Fibroblast of skin of left quadriceps (primary cell): ENCODE data around the gene AP3B1.

Source experiments
- DNase-seq, 2 experiments: peaks; one replicate each; pipeline ENCODE4 v3.0.0-alpha.2; 2013; ENCODE audit warnings: low read depth in 2 of 2

Gene AP3B1, protein sequence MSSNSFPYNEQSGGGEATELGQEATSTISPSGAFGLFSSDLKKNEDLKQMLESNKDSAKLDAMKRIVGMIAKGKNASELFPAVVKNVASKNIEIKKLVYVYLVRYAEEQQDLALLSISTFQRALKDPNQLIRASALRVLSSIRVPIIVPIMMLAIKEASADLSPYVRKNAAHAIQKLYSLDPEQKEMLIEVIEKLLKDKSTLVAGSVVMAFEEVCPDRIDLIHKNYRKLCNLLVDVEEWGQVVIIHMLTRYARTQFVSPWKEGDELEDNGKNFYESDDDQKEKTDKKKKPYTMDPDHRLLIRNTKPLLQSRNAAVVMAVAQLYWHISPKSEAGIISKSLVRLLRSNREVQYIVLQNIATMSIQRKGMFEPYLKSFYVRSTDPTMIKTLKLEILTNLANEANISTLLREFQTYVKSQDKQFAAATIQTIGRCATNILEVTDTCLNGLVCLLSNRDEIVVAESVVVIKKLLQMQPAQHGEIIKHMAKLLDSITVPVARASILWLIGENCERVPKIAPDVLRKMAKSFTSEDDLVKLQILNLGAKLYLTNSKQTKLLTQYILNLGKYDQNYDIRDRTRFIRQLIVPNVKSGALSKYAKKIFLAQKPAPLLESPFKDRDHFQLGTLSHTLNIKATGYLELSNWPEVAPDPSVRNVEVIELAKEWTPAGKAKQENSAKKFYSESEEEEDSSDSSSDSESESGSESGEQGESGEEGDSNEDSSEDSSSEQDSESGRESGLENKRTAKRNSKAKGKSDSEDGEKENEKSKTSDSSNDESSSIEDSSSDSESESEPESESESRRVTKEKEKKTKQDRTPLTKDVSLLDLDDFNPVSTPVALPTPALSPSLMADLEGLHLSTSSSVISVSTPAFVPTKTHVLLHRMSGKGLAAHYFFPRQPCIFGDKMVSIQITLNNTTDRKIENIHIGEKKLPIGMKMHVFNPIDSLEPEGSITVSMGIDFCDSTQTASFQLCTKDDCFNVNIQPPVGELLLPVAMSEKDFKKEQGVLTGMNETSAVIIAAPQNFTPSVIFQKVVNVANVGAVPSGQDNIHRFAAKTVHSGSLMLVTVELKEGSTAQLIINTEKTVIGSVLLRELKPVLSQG

DNA sequence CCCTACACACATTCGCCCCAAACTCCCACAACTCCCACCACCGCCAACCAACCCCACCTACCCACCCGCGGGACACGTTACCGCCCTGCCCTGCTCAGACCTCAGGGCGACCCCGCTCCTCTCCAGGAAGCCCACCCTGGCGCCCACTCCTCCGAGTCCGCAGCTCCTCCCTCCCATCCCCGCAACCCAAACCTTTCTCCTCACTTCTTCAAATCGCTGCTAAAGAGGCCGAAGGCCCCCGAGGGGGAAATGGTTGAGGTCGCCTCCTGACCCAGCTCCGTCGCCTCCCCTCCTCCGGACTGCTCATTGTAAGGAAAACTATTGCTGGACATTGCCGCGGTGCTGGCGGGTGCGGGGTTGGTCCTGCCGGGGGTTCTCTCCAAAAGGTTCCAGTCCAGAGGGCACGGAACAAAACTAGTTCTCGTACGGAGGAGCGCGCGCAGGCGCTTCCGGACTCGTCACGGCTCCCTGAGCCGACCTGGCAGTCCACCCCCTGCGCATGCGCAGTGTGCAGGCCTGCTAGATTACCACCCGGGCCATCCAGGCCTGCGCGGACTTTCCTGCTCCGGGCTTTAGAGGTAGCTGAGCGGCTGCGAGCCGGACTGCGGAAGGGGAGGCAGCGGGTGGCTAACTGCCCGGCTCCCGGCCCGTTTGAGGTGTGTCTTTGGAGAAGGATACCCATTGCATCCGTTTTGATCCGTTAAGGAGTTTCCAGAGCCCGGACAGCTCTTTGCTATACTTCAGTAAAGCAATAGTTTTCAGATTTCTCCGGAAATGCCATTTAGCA is at the start of gene AP3B1:
Gene AP3B1, minus strand, starts transcription at position 451 of the 787 bp plus-strand sequence. Its CDS starts 119 bp downstream, at position 332.
- peak; percentile 97 to 98 for DNase-seq

DNA sequence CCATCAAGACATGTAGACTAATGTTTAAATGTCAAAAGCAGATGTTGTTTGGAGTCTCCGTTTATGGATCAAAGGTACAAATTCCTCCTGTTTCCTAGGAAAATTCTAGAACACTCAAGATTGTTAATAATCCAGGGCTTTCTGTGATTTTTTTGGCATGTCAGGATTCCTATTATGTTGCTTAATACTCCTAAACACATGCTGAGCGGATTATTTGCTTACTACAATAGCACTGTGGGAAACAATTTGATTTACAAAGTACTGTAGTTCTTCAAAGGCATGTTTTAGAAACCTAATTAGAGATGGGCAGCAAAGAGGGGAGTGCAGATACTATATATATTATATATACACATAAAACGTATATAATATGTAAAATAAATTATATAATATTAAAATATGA is 46.9 kb upstream of the AP3B1 start:
- no peak for DNase-seq

DNA sequence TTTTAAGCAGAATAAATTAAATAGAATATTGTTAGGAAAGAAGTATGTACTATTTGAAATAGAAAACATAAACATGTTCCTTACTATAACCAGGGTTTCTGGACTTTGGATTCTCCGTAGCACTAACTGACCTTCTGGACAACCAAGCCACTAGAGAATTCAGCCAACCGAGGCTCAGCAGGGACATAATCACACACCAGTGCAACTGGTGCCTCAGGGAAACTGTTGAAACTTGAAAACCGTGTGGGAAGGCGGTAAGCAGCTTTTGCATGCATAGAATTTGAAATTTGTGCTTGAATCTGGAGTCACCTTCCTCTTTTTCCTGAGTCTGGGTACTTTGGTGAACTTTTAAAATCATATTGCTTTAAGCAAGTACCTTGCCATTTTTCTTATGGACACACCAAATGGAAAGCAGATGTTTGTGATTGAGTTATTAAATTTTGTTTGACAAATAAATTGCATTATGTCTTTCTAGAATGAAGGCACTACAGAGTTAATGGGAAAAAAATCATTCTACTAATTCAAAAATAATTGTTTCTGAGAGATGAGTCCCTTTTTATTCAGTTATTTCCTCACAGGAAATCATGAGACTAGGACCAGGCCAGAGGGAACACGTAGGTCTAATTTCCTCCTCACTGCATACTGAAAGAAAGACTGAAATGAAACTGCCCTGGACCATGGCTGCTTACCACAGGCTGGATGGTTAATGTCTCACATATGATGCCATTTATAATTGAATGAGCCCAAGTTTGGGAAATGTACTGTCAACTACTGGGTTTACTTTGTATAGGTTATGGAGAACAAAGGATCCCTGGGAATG is 45.3 kb upstream of the AP3B1 start:
- DNase-seq, result no peak

DNA sequence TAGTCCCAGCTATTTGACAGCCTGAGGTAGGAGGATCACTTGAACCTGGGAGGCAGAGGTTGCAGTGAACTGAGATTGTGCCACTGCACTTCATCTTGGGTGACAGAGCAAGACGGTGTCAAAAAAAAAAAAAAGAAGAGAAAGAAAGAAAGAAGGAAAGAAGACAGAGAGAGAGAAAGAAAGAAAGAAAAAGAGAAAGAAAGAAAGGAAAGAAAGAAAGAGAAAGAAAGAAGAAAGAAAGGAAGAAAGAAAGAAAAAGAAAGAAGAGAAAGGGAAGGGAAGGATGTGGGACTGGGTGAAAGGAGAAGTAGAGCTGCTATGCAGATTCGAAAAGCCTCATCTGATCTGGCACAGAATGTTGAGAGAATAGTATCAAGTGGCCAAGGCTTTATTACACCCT is 42.2 kb upstream of the AP3B1 start:
- DNase-seq, result no peak

DNA sequence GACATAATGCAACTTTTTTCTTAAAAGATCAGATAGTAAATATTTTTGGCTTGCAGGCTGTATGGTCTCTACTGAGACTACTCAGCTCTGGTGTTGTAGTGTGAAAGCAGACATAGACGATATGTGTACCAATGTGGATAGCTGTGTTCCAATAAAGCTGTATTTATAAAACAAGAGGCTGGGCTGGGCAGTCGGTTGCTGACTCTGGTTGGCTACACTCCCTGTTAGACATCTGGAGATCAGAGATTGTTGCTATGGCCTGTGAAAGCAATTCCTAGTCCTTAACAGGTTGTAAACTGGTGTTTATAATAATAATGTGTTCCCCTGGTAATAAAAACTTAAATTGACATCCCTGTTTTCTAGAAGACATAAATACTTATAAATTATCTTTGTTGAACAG is 41.5 kb upstream of the AP3B1 start:
- DNase-seq, result no peak

DNA sequence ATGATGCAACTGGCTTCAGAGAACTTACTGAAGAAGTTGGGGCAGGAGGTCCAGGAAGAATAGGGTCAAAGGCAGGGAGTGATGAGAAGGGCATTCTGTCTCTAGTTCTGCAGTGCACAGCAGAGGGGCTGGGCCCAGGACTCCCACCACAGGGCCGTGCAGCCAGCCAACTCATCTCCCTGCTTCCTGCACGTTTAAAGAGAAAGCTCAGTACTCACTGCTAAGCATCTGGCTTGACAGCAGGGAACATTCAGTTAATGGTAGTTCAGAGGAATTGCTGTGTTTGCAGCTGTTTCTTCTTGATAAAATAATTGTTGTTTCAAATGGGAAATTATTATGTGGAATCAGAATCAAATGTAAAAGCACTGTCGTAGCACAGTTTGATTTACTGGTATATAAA is 40.3 kb upstream of the AP3B1 start:
- DNase-seq, result no peak

DNA sequence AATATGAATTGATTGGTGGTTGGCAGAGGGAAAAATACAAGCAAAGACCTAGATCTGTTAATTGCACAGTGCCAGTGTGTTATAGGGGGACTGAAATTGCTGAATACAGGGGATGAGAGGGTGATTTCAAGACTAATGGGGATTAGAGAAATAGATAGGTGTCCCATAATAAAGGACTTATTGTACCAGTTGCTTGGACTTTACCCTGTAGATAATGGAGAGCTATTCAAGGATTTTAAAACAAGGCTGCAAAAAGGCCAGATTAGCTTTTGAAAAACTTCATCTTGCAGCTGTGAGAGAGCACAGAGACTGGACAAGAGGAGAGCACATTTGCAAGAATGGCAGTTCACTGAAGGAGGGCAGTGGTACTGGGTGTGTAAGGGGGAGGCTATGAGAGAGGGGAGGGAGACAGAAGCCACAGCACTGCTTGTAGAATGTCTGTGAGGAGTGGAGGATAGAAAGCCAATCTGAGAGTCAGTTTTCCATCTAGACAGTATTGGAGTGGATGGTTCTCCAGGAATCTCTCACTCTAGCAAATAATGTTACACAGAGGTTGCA is 37.1 kb upstream of the AP3B1 start:
- no peak for DNase-seq

DNA sequence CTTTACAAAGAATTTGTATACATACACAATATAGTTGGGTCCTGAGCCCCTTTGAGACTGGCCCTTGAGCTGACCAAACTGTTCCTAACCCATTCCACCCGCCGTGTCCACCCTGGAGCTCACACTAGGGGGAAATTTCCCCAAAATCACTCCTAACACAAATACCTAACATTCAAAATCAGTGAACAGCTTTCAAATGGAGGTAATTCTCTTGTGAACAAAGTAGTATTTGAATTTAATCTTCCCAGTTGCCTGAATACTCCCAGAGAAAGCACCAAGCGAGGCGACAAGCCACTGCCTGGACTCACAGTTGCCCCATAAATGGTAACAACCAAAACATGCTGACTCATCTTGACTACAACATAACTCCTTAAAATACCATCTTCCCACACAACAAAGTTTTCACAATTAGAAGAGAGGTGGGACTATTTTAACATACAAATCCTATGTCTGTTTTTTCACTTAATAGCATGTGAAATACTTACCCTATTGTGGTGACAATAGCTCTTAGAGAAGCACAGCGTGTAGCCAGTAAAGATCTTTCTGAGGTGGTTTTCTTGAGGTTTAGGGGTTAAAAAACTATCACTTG is 34.2 kb upstream of the AP3B1 start:
- DNase-seq, result peak; percentile 9 to 11

DNA sequence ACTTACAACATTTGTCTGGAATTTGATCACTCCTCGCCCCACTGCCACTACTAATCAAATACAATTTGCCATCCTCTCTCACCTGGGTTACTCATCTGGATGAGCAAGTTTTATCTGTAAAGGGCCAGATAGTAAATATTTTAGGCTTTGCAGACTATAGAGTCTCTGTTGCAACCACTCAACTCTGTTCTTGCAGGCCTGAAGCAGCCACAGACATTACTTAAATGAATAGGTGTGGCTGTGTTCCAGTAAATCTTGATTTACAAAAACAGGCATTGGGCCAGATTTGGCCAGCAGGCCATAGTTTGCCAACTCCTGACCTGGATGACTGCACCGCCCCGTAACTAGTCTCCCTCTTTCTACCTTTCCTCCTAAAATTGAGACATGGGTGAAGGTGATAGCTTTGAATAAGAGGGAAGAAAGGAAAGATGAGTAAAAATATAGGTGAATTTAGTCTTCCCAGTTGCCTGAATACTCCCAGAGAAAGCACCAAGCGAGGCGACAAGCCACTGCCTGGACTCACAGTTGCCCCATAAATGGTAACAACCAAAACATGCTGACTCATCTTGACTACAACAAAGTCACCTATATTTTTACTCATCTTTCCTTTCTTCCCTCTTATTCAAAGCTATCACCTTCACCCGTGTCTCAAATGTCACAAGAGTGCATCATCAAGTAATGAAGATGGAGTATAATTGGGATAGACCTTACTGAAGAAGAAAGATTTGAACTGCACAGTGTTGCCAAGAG is 33.4 kb upstream of the AP3B1 start:
- no peak for DNase-seq

DNA sequence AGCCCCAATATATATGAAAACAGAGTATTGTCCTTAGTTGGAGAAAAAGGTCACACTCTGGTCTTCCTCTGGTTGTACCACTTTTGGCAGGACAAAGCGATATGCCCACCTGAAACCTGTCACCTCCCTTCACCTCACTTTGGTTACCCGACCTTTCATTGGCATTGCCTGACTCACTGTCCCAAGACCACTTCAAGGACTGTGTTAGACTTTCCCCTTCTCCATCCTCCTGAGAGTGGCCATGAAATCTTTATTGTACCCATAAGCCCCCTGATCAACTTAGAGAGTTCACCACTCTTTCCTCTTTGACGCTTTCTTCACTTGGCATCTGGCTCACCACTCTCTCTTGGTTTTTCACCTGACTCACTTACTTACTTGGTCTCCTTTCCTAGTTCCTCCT is 32.4 kb upstream of the AP3B1 start:
- no peak for DNase-seq

DNA sequence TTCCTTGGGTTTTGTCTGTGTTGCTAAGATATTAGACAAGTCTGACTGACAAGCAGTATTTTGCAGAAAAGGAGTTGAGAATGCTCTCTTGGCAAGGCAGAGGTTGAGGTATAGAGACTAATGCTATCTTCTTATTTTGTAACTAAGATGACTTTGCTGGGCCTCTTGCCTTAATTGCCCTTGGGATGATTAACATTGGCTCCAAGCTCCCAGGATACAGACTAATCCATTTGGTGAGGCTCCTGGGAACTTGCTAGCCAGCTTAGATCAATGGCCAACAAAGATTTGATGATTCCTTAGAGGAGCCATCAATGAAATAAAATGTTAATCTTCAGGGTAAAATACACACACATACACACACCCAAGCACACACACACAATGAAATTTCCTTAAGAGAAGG is 28.7 kb upstream of the AP3B1 start:
- DNase-seq, result no peak

DNA sequence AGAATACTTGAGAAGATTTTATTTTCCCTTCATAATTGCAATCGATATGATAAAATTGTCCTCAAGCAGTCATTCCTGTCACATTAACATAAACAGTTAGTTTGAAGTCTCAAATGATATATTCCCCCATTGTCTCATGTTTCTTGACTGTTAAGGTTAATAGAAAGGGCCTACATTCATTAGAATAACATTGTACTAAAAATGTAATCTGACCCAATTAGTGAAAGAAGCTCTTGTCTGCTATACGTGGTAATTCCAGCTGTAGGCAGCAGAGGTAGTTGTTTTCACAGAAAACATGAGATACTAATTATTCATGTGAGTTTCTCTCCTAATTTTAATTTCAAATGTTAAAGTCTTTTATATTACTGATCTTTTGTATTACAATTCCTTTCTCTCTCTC is 25.9 kb upstream of the AP3B1 start:
- DNase-seq, result peak; percentile 10 to 14

DNA sequence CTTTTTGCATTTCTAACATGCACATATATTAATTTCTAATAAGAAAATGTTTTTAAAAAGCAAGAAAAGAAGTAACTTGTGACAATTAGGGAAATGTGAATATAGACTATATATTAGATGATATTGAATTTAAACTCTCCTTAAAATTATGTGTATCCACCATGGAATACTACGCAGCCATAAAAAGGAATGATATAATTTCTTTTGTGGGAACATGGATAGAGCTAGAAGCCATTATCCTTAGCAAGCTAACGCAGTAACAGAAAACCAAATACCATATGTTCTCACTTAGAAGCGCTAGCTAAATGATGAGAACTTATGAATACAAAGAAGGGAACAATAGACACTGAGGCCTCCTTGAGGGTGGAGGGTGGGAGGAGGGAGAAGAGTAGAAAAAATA is 23.8 kb upstream of the AP3B1 start:
- DNase-seq, result no peak

DNA sequence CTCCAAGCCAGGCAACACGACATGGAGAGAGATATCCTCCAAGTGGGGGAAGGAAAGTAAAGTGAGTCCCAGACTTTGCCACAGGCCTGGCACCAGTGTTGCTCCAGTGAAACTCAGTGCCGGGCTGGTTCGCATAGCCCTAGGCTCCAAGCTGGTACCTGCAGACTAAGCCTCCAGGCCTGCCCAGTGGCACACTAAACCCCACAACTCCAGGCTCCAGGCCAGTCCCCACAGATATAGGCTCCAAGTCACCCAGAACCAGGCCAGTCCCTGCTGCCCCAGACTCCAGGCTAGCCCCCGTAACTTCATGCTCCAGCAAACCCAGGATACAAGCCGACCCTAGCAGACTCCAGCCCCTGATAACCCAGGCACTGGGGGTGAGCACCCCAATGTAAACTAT is 23.0 kb upstream of the AP3B1 start:
- DNase-seq, result no peak

DNA sequence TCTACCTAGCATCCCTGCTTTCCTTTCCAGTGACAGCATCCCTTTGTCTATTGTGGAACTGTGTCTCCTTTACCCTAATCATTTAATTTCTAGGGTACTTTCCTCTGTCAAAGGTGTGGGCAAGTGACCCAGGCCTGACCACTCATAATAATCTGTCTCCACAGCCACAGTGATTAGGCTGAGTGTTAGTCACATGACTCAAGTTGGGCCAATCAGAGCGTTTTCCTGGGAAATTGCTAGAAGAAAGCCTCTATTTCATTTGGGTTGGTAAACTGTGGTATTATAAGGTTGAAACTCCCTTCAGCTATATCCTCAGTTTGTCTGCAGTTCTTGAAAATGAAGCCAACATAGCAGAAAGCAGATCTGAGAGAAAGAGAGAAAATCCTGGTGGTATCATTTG is 14.2 kb upstream of the AP3B1 start:
- DNase-seq, result no peak

DNA sequence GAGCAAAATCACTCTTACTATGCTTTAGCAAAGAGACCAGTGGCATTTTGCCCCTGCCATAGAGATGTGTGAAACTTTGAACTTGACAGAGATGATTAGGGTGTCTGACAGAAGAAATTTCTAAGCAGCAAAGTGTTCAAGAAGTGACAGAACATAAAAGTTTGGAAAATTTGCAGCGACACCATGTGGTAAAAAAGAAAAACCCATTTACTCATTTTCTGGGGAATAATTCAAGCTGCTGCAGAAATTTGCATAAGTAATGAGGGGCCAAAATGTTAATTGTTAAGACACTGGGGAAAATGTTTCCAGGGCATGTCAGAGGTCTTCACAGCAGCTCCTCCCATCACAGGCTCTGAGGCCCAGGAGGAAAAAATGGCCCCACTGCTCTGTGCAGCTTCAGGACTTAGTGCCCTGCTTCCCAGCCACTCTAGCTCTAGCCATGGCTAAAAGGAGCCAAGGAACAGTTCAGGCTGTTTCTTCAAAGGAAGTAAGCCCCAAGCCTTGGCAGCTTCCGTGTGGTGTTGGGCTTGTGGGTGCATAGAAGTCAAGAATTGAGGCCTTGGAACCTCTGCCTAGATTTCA is 6.1 kb upstream of the AP3B1 start:
- DNase-seq, result no peak

DNA sequence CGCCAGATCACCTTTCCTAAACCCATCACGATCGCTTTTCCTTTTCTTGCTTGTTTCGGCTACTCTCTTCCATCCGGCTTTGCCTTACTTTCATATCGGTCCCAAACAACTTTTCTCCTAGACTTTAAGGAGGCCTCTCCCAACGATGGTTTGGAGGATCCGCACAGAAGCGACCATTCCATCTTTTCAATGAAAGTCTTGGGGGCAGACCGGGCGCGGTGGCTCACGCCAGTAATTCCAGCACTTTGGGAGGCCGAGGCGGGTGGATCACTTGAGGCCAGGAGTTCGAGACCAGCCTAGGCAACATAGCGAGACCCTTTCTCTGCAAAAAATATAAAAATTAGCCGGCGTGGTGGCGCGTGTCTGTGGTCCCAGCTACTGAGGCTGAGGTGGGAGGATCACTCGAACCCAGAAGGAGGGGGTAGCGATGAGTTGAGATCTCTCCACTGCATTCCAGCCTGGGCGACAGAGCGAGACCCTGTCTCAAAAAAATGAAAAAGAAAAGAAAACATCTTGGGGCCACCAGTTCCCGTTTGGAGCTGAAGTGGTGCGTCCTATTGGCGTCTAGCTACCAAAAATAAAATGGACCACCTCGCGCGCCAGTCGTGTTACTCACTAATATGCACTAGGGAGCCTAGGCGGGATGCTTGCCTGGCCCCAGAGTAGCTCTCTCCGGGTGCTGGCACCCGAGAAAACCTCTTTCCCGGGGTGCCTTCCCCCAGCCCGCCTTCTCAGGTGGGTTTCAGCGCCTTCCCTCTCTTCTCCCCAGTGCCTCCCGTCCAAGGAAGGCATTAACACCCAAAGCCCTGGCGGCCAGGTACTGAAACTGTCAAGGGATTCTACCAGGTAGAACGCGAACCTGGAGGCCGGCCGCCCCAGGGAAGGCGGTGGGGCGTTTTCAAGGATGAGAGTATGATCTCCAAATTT is 800 bp upstream of the AP3B1 start:
- DNase-seq, result no peak

DNA sequence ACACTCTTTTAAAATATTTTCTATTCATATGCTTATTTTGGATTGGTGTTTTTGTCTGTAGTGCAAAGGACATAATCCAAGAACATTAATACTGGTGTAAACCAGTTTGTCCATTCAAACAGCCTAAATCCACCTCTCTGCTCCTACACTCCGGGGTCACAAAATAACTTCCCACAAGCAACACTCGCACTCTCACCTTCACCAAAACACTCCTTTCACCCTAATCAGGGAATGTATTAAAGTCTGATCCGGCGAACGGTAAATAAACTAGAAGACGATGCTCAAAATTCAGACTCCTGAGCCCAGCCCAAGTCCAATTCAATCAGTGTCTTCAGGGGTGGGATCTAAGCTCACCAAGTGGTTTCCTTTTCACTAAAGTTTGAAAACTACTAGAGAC is 649 bp downstream of the AP3B1 start:
- DNase-seq, result no peak
